Muscle of leg (tissue), 11 donors: ENCODE results near the gene BRINP1. TPM values are rescaled to one million over a fixed set of nuclear protein-coding genes. Genes with fewer than 3 reads are reported as not detected.
A peak's percentile ranks its signal among the peaks of the same experiment; 100 is the strongest.
"Not testable (repeated sequence)": the region's sequence is repeated elsewhere in the genome, so short reads cannot be mapped to it uniquely, and the experiment has no call there.

Experiments
- DNase-seq: peaks from one replicate; pipeline ENCODE4 v3.0.0; 2013
- H3K27ac ChIP-seq: one replicate; pipeline ENCODE4 v1.5.1; 2013; ENCODE audit warnings: mild to moderate bottlenecking, low read length, control low read depth
- H3K27me3 ChIP-seq: one replicate; pipeline ENCODE4 v1.6.1; 2013; ENCODE audit warnings: low read length; ENCODE audit not compliant: control insufficient read depth, insufficient read depth
- H3K36me3 ChIP-seq: one replicate; pipeline ENCODE4 v1.6.1; 2013; ENCODE audit warnings: low read length; ENCODE audit not compliant: control insufficient read depth, insufficient read depth
- H3K4me1 ChIP-seq: one replicate; pipeline ENCODE4 v1.6.1; 2013; ENCODE audit warnings: low read length; ENCODE audit not compliant: control insufficient read depth, insufficient read depth
- H3K4me3 ChIP-seq: one replicate; pipeline ENCODE4 v1.5.1; 2013; ENCODE audit warnings: low read length, control low read depth
- H3K9me3 ChIP-seq: replicated peaks from 2 replicates; pipeline ENCODE4 v1.6.1; 2013; ENCODE audit warnings: low read depth, low read length; ENCODE audit not compliant: control insufficient read depth
- WGBS: methylation state at CpG from one replicate; pipeline ENCODE4 v1.1.5; 2013; ENCODE audit warnings: missing lambda C conversion rate; ENCODE audit not compliant: insufficient coverage; 5-methylcytosine and 5-hydroxymethylcytosine counted together
- polyA plus RNA-seq, 8 donors: library from polyadenylated mRNA; unstranded; fragments of 120-200 nt; gene quantifications; one replicate each; pipeline versions ENCODE4 v1.2.1 to v1.2.3, GENCODE V29; 2013; ENCODE audit warnings: inconsistent platforms in 1 of 8, low replicate concordance in 1 of 8; ENCODE audit not compliant: insufficient read length in 8 of 8, insufficient read depth in 1 of 8
- total RNA-seq: library from RNA; stranded (reverse); fragments of 120-200 nt; gene quantifications from one replicate; pipeline ENCODE4 v1.2.4, GENCODE V29; 2013

Gene BRINP1
- total and polyA plus RNA-seq, 9 donors: 0.06 to 1.4 (median 0.18) TPM

DNA sequence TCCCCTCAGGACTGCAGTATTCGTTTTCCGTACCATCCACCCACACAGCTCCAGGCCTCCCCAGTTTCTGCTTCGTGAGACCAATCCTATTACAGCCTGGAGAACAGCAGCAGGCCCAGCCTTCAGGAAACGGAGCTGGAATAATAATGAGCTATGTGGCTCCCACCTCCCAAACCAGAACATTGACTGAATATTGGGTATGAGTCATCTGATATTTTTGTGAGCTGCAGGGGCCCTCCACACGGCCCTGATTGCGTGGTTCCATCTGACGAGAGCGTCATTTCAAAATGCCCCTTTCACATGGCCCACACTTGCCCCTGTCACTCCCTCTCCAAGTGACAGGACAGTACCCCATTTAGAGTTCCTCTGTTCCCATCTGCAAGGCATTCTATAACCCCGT lies 192.0 kb downstream of the BRINP1 start:
- 83% methylated on average over 5 of the region's 9 CpGs for WGBS

DNA sequence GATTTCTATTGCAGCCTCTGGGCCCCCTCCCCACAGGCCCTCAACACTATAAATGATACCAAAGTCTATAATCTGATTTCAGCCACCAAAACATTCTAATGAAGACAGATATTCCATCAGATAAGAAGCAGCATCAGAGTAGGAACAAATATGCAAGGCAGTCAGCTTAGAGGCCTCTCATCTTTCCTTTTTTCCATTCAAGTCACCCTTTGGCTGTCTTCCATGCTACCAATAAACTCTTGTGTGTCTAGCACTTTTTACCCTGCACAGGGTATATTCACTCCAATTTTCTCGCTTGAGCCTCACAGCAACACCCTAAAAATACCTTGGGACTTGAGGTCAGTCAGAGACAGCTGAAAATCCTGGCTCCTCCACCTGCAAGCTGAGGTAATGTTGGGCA lies 193.7 kb downstream of the BRINP1 start:
- Histone ChIP-seq H3K36me3 (no peaks in the 10 kb centered on the region), H3K27ac (no peak overlapping the region), H3K4me3 (no peak overlapping the region), H3K4me1 (no peaks in the 10 kb centered on the region), H3K27me3 (no peaks in the 10 kb centered on the region), H3K9me3 (no peaks in the 10 kb centered on the region)
- DNase-seq: peak; percentile 9
- no CpG with 5 or more reads among the region's 1 CpG for WGBS

More for the DNA sequence above, 192.0 kb downstream of the BRINP1 start:
- no peak overlapping the region for H3K4me3 ChIP-seq
- no peak for DNase-seq
- no peaks in the 10 kb centered on the region for H3K4me1 ChIP-seq
- H3K27me3 ChIP-seq: no peaks in the 10 kb centered on the region
- no peaks in the 10 kb centered on the region for H3K36me3 ChIP-seq
- H3K9me3 ChIP-seq: no peaks in the 10 kb centered on the region
- no peak overlapping the region for H3K27ac ChIP-seq

DNA sequence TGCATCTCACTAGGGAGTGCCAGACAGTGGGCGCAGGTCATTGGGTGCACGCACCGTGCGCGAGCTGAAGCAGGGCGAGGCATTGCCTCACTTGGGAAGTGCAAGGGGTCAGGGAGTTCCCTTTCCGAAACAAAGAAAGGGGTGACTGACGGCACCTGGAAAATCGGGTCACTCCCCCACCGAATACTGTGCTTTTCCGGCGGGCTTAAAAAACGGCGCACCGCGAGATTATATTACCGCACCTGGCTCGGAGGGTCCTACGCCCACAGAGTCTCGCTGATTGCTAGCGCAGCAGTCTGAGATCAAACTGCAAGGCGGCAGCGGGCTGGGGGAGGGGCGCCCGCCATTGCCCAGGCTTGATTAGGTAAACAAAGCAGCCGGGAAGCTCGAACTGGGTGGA lies 200.0 kb downstream of the BRINP1 start:
- WGBS: 38% methylated on average over 16 of the region's 27 CpGs
- not testable (repeated sequence) for H3K27me3 ChIP-seq, H3K27ac ChIP-seq, H3K4me3 ChIP-seq, H3K9me3 ChIP-seq, DNase-seq, H3K36me3 ChIP-seq, H3K4me1 ChIP-seq

DNA sequence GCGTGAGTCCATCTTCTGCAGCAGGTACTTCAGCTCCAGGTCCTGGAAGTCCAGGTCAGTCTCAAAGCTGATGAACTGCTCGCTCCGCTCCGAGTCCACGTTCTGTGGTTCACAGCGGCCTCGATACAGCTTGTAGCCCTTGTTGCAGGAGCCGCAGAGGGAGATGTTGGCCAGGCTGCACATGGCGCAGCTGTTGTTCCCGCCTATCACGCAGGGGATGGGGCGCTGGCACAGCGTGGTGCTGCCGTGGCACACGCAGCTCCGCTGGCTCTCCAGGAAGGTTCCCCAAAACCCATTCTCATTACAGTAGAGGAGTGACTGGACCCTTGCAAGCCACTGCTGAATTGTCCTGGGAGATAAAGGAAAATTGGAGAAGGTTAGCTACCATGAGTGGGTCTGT lies 201.4 kb downstream of the BRINP1 start:
- H3K9me3 ChIP-seq: peaks cover 3% of the 10 kb centered on the region
- no peak for DNase-seq
- H3K27ac ChIP-seq: no peak overlapping the region
- whole genome bisulfite sequencing: 94% methylated on average over 12 of the region's 16 CpGs
- H3K4me1 ChIP-seq: no peaks in the 10 kb centered on the region
- no peaks in the 10 kb centered on the region for H3K27me3 ChIP-seq
- H3K36me3 ChIP-seq: no peaks in the 10 kb centered on the region
- H3K4me3 ChIP-seq: no peak overlapping the region

DNA sequence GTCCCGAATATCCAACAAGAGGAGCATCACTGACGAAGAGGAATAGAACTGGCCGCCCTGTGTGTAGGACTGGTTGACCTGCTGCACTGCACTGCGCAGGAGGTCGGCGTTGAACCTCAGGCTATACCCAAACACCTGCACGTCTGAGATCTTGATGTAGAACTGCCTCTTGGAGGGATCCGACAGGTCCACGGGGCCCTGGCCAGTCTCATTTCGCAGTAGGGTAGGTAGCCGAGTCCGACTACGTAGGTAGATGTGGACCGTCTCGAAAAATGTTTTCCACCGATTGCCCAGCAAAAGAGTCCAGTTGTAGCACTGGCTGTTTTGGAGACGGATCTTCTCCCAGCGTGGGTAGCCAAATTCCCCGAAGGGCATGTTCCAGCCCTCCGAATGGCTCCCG lies 202.0 kb downstream of the BRINP1 start:
- Histone ChIP-seq H3K4me3 (no peak overlapping the region), H3K27ac (no peak overlapping the region), H3K27me3 (no peaks in the 10 kb centered on the region), H3K4me1 (no peaks in the 10 kb centered on the region), H3K9me3 (peaks cover 3% of the 10 kb centered on the region), H3K36me3 (no peaks in the 10 kb centered on the region)
- WGBS: 96% methylated on average over 21 of the region's 21 CpGs
- no peak for DNase-seq

DNA sequence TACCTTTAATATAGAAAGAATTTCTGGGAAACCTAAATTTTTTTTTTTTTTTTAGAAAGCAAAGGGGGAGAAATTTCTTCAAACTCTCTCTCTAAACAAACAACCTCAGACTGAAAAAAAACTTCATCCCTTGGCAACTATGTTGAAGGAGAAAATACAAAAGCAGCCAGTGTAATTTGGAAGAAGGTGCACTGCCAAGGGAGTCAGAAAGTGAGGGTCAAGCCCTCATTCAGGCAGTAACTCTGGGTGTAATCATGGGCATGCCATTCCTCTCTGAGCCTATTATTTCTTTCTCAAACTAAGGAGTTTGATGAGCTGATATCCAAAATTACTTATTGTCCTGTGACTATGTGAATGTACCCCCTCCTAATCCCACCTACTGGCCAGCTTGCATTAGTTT lies 203.1 kb downstream of the BRINP1 start:
- H3K36me3 ChIP-seq: no peaks in the 10 kb centered on the region
- no peak overlapping the region for H3K27ac ChIP-seq
- no peak for DNase-seq
- no peak overlapping the region for H3K4me3 ChIP-seq
- H3K4me1 ChIP-seq: no peaks in the 10 kb centered on the region
- H3K27me3 ChIP-seq: no peaks in the 10 kb centered on the region
- H3K9me3 ChIP-seq: peaks cover 3% of the 10 kb centered on the region

DNA sequence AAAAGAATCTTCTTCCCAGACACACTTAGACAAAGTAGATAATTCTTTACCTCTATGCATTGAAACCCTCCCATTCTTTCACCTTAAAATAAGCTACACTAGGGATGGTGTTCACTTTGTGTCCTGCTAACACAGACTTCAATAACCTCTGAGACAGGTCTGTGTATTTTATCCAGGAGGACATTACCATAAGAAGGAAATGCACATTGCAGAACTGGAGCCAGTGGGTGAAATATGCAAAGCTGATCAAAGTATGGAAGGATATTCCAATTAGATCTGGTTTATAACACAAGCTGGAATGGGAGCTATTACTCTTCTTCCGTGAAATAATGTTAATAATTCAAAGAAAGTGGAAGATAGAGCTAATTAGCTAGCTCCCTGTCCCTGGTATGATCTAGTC lies 204.1 kb downstream of the BRINP1 start:
- no CpG with 5 or more reads among the region's 1 CpG for WGBS

DNA sequence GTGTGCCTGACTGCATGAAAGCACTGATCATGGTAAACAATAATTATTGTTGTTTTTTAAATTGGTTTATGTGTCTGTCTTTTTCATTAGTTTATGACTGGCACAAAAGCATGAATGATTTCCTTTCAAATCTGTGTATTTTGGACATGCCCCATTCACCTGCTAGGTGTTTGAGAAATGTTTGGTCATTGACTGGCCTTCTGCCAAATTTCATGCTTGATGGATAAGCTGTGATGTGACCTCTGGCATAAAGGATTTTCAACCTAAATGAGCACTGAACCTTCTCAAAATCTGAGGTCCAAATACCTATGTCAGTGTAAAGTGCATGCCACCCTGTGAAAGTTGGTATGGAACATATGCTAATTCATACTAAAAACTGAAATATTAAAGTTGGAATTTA lies 204.5 kb downstream of the BRINP1 start:
- Histone ChIP-seq H3K9me3 (peaks cover 3% of the 10 kb centered on the region), H3K36me3 (no peaks in the 10 kb centered on the region)

More for the DNA sequence above, 204.1 kb downstream of the BRINP1 start:
- H3K4me1 ChIP-seq: no peaks in the 10 kb centered on the region
- H3K27me3 ChIP-seq: no peaks in the 10 kb centered on the region
- peaks cover 3% of the 10 kb centered on the region for H3K9me3 ChIP-seq
- H3K36me3 ChIP-seq: no peaks in the 10 kb centered on the region
- H3K27ac ChIP-seq: no peak overlapping the region
- H3K4me3 ChIP-seq: no peak overlapping the region
- DNase-seq: no peak

DNA sequence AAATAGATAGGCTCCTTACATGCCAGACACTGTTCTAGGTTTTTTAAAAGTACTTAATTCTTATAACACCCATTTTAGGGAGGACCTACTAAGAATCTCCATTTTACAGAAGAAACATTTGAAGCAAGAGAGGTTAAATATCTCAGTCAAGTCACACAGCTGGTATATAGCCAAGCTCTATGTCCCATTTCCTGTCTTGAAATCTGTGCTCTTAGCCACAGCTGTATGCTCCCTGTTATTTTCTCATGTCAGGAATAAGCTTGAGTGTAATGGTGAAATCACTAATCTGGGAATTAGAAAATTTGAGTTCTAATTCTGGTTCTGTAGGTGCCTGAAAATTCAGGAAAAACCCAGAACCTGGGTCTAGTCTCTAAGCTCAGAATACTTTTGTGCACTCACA lies 208.7 kb downstream of the BRINP1 start:
- Histone ChIP-seq H3K27me3 (no peaks in the 10 kb centered on the region), H3K9me3 (no peaks in the 10 kb centered on the region), H3K36me3 (no peaks in the 10 kb centered on the region), H3K4me1 (no peaks in the 10 kb centered on the region), H3K27ac (no peak overlapping the region), H3K4me3 (no peak overlapping the region)
- DNase-seq: peak; percentile 66

More for the DNA sequence above, 204.5 kb downstream of the BRINP1 start:
- Histone ChIP-seq H3K27me3 (no peaks in the 10 kb centered on the region), H3K4me1 (no peaks in the 10 kb centered on the region), H3K4me3 (no peak overlapping the region), H3K27ac (no peak overlapping the region)
- no peak for DNase-seq

DNA sequence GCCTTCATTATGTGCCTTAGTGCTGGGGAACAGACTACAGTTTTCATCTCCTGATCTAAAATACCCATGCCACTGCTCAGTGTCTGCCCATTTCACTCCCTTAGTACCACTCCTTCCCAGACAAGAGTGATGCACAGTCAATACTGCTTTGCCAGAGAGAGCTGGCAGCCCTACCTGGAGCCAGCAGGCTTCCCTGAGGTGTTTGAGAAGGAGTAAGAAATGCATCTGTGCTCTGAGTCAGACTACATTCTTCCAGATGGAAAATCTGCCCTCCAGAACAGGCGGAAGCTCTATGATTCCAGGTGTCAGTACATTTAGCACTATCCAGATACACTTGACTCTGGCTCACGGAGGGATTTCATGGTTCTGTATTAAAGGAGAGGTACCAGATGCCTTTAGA lies 209.8 kb downstream of the BRINP1 start:
- no peak overlapping the region for H3K4me3 ChIP-seq

DNA sequence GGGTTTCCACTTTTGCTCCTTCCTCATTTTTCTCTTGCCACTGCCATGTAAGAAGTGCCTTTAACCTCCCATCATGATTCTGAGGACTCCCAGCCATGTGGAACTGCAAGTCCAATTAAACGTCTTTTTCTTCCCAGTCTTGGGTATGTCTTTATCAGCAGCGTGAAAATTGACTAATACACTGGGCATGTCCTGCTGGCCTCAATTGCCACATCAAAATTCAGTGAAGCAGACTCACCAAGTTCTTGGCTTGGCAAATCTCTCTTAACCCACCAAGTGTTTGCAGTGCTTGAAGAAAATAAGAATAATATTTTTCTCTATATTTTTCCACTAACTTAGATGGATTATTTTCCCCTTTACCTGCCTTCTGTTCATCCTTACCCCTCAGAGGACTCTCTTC lies 212.0 kb downstream of the BRINP1 start:
- WGBS: 69% methylated on average over 2 of the region's 2 CpGs
- no peaks in the 10 kb centered on the region for H3K9me3 ChIP-seq
- H3K27me3 ChIP-seq: no peaks in the 10 kb centered on the region
- DNase-seq: no peak
- H3K4me1 ChIP-seq: no peaks in the 10 kb centered on the region
- no peak overlapping the region for H3K27ac ChIP-seq
- H3K4me3 ChIP-seq: no peak overlapping the region
- no peaks in the 10 kb centered on the region for H3K36me3 ChIP-seq

More for the DNA sequence above, 209.8 kb downstream of the BRINP1 start:
- Histone ChIP-seq H3K4me1 (no peaks in the 10 kb centered on the region), H3K27me3 (no peaks in the 10 kb centered on the region), H3K9me3 (no peaks in the 10 kb centered on the region), H3K27ac (no peak overlapping the region), H3K36me3 (no peaks in the 10 kb centered on the region)
- WGBS: no CpG with 5 or more reads among the region's 2 CpGs
- no peak for DNase-seq
